Stomach (tissue), 9 donors: ENCODE results near the gene ZNF296. TPM values are rescaled to one million over a fixed set of nuclear protein-coding genes. Genes with fewer than 3 reads are reported as not detected.

Experiments used
- DNase-seq, 2 donors: peaks; one replicate each; pipeline versions ENCODE4 v3.0.0 to v3.0.0-alpha.2; 2013 to 2019
- H3K27ac ChIP-seq, 5 donors: fragments of 200-600 bp in 4 of 5; sonication (generic) in 4 of 5; one replicate each; pipeline ENCODE4 v1.5.1; 2013 to 2019; ENCODE audit warnings: mild to moderate bottlenecking in 1 of 5, moderate library complexity in 1 of 5
- H3K27me3 ChIP-seq, 3 donors: fragments of 200-600 bp; sonication (generic); one replicate each; pipeline ENCODE4 v1.5.1; 2017 to 2019; ENCODE audit warnings: mixed run types in 1 of 3
- H3K36me3 ChIP-seq, 4 donors: fragments of 200-600 bp; sonication (generic); 1 replicate in 3 of 4; 2 replicates in 1 of 4; pipeline ENCODE4 v1.5.1; 2016 to 2019
- H3K4me1 ChIP-seq, 4 donors: fragments of 200-600 bp; sonication (generic); one replicate each; pipeline ENCODE4 v1.5.1; 2016 to 2019
- H3K4me3 ChIP-seq, 4 donors: fragments of 200-600 bp; sonication (generic) in 3 of 4; one replicate each; pipeline ENCODE4 v1.5.1; 2016 to 2019; ENCODE audit warnings: mild to moderate bottlenecking in 1 of 4
- H3K9me3 ChIP-seq, 4 donors: fragments of 200-600 bp; sonication (generic); one replicate each; pipeline ENCODE4 v1.5.1; 2016 to 2019
- CTCF ChIP-seq, 7 experiments: fragments of 450-650 bp in 4 of 7; fragments of 200-600 bp in 3 of 7; sonication (generic) in 3 of 7; IDR thresholded peaks; one replicate each; pipeline ENCODE4 v1.5.1; 2016 to 2019; ENCODE audit warnings: antibody characterized with exemption in 7 of 7, control low read depth in 2 of 7, mild to moderate bottlenecking in 1 of 7
- EP300 ChIP-seq: sonication (generic); formaldehyde crosslinking; IDR thresholded peaks from one replicate; pipeline ENCODE4 v1.6.1; 2017; ENCODE audit warnings: antibody characterized with exemption
- POLR2A ChIP-seq, 4 donors: fragments of 450-650 bp; IDR thresholded peaks; one replicate each; pipeline ENCODE4 v1.6.1; 2016; ENCODE audit warnings: antibody characterized with exemption in 4 of 4, control low read depth in 2 of 4, mild to moderate bottlenecking in 1 of 4, moderate library complexity in 1 of 4
- POLR2AphosphoS5 ChIP-seq, 3 donors: sonication (generic); formaldehyde crosslinking; IDR thresholded peaks; one replicate each; pipeline ENCODE4 v1.6.1; 2016; ENCODE audit warnings: antibody characterized with exemption in 3 of 3
- whole genome bisulfite sequencing, 5 donors: extraction: QIAGEN DNeasy Blood & Tissue Kit in 3 of 5; methylation state at CpG; one replicate each; pipeline versions ENCODE4 v1.1.5 to v1.1.7; 2013 to 2018; 5-methylcytosine and 5-hydroxymethylcytosine counted together
- intact Hi-C: fragments of 100-400 bp; cut with DNase I; formaldehyde crosslinking; loops from one replicate; pipeline ENCODE4 v1.15.1; 2023; ENCODE audit warnings: low total_unique reads
- polyA plus RNA-seq, 3 donors: library from polyadenylated mRNA; stranded (reverse); fragments of 200-250 nt; gene quantifications; one replicate each; pipeline ENCODE4 v1.2.3, GENCODE V29; 2013
- total RNA-seq, 5 donors: library from RNA; depleted of rRNA; stranded (reverse); fragments of >200 nt; gene quantifications; one replicate each; pipeline versions ENCODE4 v1.1.0 to v1.2.3, GENCODE V29; 2014 to 2016
- donor health status: healthy with polysubstance abuse.
- donor health status: Bipolar disorder and iron deficiency.
- donor health status: healthy.

ZNF296 gene
- total and polyA plus RNA-seq, 8 donors, result 0.45 to 13.4 (median 5.0) TPM; not detected in 1

DNA sequence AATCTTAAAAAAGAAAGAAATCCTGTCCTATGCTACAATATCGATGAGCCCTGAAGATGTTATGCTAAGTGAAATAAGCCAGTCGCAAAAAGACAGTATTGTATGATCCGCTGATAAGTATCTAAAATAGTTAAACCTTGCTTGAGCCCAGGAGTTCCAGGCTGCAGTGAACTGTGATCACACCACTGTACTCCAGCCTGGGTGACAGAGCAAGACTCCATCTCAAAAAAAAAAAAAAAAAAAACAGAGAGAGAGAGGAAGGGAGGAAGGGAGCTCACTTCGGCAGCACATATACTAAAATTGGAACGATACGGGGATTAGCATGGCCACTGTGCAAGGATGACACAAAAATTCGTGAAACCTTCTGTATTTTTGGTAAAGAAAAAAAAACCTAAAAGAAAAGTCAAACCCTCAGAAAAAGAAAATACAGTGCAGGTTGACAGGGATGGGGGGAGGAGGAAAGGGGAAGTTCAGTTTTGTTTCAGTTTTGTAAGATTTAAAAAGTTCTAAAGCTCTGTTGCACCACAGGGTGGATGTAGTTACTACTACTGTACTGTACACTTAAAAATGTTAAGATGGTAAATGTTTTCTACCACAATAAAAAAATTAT, 29.0 kb downstream of the ZNF296 start:
- DNase-seq, result no peak
- Histone ChIP-seq H3K27ac (peak overlapping the region in 2 of 5 donors; percentile 27 to 72), H3K36me3 (peaks cover 22 to 59% (median 58%) of the 10 kb centered on the region in 4 donors), H3K9me3 (no peaks in the 10 kb centered on the region), H3K4me3 (no peak overlapping the region), H3K4me1 (peaks cover 61 to 97% (median 93%) of the 10 kb centered on the region in 4 donors), H3K27me3 (no peaks in the 10 kb centered on the region)
- intact Hi-C loops, result no loop called here
- TF ChIP-seq POLR2A (IDR thresholded peaks at IDR 0.05), result no peak
- TF ChIP-seq CTCF (IDR thresholded peaks at IDR 0.05), result peak in 1 of 7 experiments; percentile 7
- 67 to 83% (median 78%) methylated on average over 7 of the region's 7 CpGs for WGBS, 5 donors

- Histone ChIP-seq H3K4me3 (peak overlapping the region in 1 of 4 donors; percentile 32), H3K27me3 (no peaks in the 10 kb centered on the region), H3K4me1 (peaks cover 55 to 97% (median 93%) of the 10 kb centered on the region in 4 donors), H3K27ac (peak overlapping the region; percentile 31 to 72 (median 63)), H3K36me3 (peaks cover 31 to 59% (median 58%) of the 10 kb centered on the region in 4 donors), H3K9me3 (no peaks in the 10 kb centered on the region)
- WGBS, 5 donors, result 46 to 70% (median 58%) methylated on average over 7 of the region's 7 CpGs
- intact Hi-C loops, result no loop called here
- TF ChIP-seq CTCF (IDR thresholded peaks at IDR 0.05) (no peak), EP300 (no peak), POLR2AphosphoS5 (IDR thresholded peaks at IDR 0.05) (no peak), POLR2A (IDR thresholded peaks at IDR 0.05) (no peak)
- no peak for DNase-seq
Observed at GRCh38 chr19:45046355-45046754, 29.9 kb downstream of the ZNF296 start.

DNA sequence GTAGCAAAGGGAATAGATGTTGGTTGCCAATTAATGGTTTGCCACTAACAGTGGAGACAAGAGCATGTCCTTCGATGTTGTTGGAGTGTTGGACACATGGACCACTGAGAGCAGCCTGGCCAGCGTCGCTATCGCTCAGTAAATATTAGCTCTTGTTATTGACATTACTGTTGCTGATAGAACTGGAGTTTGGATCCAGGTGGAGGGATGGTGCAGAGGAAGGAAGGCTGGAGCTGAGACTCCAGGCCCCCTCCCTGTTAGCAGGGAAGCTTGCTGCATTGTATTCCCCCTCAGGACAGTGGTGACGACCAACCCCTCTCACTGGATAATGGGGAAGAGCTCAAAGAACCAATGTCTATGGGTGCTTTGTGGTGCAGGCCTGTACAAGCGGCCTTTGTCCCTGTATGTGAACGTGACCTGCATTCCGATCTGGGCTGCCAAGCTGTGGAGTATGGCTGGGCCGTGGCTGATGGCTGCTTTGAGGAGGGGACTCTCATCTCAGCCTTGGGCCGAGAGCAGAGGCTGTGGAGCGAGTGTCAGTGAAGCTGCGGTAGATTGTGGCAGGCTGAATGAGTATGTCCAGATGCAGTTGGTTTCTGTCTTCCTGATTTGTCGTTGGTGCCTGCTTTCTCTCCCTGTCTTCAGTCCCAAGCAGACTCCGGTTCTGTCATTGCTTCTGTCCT, 30.5 kb downstream of the ZNF296 start:
- peak overlapping the region; percentile 31 to 72 (median 63) for H3K27ac ChIP-seq
- WGBS, 5 donors, result 32 to 46% (median 39%) methylated on average over 13 to 14 of the region's 14 CpGs
- H3K4me1 ChIP-seq, result peaks cover 55 to 97% (median 93%) of the 10 kb centered on the region in 4 donors
- no peaks in the 10 kb centered on the region for H3K9me3 ChIP-seq
- H3K4me3 ChIP-seq, result peak overlapping the region in 1 of 4 donors; percentile 32
- TF ChIP-seq POLR2AphosphoS5 (IDR thresholded peaks at IDR 0.05), result peak in 1 of 3 donors; percentile 63
- TF ChIP-seq EP300, result no peak
- intact Hi-C loops, result no loop called here
- peaks cover 35 to 63% (median 59%) of the 10 kb centered on the region in 4 donors for H3K36me3 ChIP-seq
- H3K27me3 ChIP-seq, result no peaks in the 10 kb centered on the region
- peak; percentile 62 to 86 for DNase-seq

GRCh38 chr19:45041125-45041524, 35.2 kb downstream of the ZNF296 start:
- H3K9me3 ChIP-seq, result no peaks in the 10 kb centered on the region
- peaks cover 41 to 79% (median 70%) of the 10 kb centered on the region in 4 donors for H3K36me3 ChIP-seq
- no peaks in the 10 kb centered on the region for H3K27me3 ChIP-seq
- peaks cover 37 to 78% (median 73%) of the 10 kb centered on the region in 4 donors for H3K4me1 ChIP-seq
- intact Hi-C loops, result no loop called here
- no peak for DNase-seq
- WGBS, 5 donors, result 81 to 90% (median 86%) methylated on average over 4 to 6 of the region's 6 CpGs
- TF ChIP-seq EP300 (no peak), CTCF (IDR thresholded peaks at IDR 0.05) (no peak), POLR2AphosphoS5 (IDR thresholded peaks at IDR 0.05) (no peak), POLR2A (IDR thresholded peaks at IDR 0.05) (no peak)
- H3K4me3 ChIP-seq, result peak overlapping the region in 1 of 4 donors; percentile 80
- H3K27ac ChIP-seq, result peak overlapping the region in 3 of 5 donors; percentile 18 to 99 (median 96)
